ENCODE results near the gene GSTM4. TPM values are rescaled to one million over a fixed set of nuclear protein-coding genes. Genes with fewer than 3 reads are reported as not detected.

GSTM4 gene
- total and polyA plus RNA-seq, 9 of the 15 experiments (the other 6 are each of a cell fraction or from before 2014, with no cell fraction given) = 18.8 to 53.4 (median 38.8) TPM

GRCh38 chr1:109640285-109640865, 15.5 kb upstream of the GSTM4 start (continued):
- TF ChIP-seq, protein P1, sequence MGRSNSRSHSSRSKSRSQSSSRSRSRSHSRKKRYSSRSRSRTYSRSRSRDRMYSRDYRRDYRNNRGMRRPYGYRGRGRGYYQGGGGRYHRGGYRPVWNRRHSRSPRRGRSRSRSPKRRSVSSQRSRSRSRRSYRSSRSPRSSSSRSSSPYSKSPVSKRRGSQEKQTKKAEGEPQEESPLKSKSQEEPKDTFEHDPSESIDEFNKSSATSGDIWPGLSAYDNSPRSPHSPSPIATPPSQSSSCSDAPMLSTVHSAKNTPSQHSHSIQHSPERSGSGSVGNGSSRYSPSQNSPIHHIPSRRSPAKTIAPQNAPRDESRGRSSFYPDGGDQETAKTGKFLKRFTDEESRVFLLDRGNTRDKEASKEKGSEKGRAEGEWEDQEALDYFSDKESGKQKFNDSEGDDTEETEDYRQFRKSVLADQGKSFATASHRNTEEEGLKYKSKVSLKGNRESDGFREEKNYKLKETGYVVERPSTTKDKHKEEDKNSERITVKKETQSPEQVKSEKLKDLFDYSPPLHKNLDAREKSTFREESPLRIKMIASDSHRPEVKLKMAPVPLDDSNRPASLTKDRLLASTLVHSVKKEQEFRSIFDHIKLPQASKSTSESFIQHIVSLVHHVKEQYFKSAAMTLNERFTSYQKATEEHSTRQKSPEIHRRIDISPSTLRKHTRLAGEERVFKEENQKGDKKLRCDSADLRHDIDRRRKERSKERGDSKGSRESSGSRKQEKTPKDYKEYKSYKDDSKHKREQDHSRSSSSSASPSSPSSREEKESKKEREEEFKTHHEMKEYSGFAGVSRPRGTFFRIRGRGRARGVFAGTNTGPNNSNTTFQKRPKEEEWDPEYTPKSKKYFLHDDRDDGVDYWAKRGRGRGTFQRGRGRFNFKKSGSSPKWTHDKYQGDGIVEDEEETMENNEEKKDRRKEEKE (IDR thresholded peaks at IDR 0.05; ENCODE audit: borderline replicate concordance in 1 of 2, control insufficient read depth in 1 of 2, low read depth in 2 of 2, low read length in 1 of 2) = no peak
- no peak for TF ChIP-seq SREBF1 (IDR thresholded peaks at IDR 0.05; ENCODE audit: borderline replicate concordance, low read depth, low read length)
- no peak for TF ChIP-seq TAF7 (tag; IDR thresholded peaks at IDR 0.05)
- no peak for TF ChIP-seq FOXK1 (CRISPR knock-in tag; IDR thresholded peaks at IDR 0.05; ENCODE audit: borderline replicate concordance)
- no peak for TF ChIP-seq BCL6 (CRISPR knock-in tag; IDR thresholded peaks at IDR 0.05)
- TF ChIP-seq POLR2A (conservative IDR thresholded peaks at IDR 0.05) = no peak
- TF ChIP-seq CC2D1A (IDR thresholded peaks at IDR 0.05) = no peak
- no peak for TF ChIP-seq SAP30 (IDR thresholded peaks at IDR 0.05; ENCODE audit: borderline replicate concordance, insufficient read depth, low read depth, low read length, poor library complexity, severe bottlenecking)
- no peak for TF ChIP-seq HMGXB4 (CRISPR knock-in tag; IDR thresholded peaks at IDR 0.05)
- no peak for TF ChIP-seq JUND (IDR thresholded peaks at IDR 0.05; ENCODE audit: borderline replicate concordance, low read depth, low read length)
- peak; percentile 47; the same call in 1 of the 3 replicates for TF ChIP-seq JUND (tag; IDR thresholded peaks at IDR 0.05; ENCODE audit: borderline replicate concordance, low read depth, low read length)
- no peak for TF ChIP-seq ZNF146 (CRISPR knock-in tag; IDR thresholded peaks at IDR 0.05; ENCODE audit: unreplicated experiment)
- TF ChIP-seq POU5F1 (IDR thresholded peaks at IDR 0.05; ENCODE audit: borderline replicate concordance, low read depth, low read length, partially characterized antibody) = no peak
- TF ChIP-seq ZC3H8 (IDR thresholded peaks at IDR 0.05) = no peak
- no peak for TF ChIP-seq ZNF24 (IDR thresholded peaks at IDR 0.05)
- TF ChIP-seq, protein P2, sequence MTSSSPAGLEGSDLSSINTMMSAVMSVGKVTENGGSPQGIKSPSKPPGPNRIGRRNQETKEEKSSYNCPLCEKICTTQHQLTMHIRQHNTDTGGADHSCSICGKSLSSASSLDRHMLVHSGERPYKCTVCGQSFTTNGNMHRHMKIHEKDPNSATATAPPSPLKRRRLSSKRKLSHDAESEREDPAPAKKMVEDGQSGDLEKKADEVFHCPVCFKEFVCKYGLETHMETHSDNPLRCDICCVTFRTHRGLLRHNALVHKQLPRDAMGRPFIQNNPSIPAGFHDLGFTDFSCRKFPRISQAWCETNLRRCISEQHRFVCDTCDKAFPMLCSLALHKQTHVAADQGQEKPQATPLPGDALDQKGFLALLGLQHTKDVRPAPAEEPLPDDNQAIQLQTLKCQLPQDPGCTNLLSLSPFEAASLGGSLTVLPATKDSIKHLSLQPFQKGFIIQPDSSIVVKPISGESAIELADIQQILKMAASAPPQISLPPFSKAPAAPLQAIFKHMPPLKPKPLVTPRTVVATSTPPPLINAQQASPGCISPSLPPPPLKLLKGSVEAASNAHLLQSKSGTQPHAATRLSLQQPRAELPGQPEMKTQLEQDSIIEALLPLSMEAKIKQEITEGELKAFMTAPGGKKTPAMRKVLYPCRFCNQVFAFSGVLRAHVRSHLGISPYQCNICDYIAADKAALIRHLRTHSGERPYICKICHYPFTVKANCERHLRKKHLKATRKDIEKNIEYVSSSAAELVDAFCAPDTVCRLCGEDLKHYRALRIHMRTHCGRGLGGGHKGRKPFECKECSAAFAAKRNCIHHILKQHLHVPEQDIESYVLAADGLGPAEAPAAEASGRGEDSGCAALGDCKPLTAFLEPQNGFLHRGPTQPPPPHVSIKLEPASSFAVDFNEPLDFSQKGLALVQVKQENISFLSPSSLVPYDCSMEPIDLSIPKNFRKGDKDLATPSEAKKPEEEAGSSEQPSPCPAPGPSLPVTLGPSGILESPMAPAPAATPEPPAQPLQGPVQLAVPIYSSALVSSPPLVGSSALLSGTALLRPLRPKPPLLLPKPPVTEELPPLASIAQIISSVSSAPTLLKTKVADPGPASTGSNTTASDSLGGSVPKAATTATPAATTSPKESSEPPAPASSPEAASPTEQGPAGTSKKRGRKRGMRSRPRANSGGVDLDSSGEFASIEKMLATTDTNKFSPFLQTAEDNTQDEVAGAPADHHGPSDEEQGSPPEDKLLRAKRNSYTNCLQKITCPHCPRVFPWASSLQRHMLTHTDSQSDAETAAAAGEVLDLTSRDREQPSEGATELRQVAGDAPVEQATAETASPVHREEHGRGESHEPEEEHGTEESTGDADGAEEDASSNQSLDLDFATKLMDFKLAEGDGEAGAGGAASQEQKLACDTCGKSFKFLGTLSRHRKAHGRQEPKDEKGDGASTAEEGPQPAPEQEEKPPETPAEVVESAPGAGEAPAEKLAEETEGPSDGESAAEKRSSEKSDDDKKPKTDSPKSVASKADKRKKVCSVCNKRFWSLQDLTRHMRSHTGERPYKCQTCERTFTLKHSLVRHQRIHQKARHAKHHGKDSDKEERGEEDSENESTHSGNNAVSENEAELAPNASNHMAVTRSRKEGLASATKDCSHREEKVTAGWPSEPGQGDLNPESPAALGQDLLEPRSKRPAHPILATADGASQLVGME (CRISPR knock-in tag; IDR thresholded peaks at IDR 0.05) = no peak
- TF ChIP-seq ZNF316 (IDR thresholded peaks at IDR 0.05) = no peak
- no peak for TF ChIP-seq ZSCAN29 (IDR thresholded peaks at IDR 0.05)
- TF ChIP-seq SMAD3 (CRISPR knock-in tag; conservative IDR thresholded peaks at IDR 0.05) = no peak
- no peak for TF ChIP-seq ZNF717 (CRISPR knock-in tag; IDR thresholded peaks at IDR 0.05)
- TF ChIP-seq EP300 (IDR thresholded peaks at IDR 0.05; ENCODE audit: low read length) = no peak

All from K562 (cell line).